Endothelial cell of umbilical vein (primary cell): Measurements from ENCODE around the gene NOTCH2NLA. TPM values are rescaled to one million over a fixed set of nuclear protein-coding genes. Genes with fewer than 3 reads are reported as not detected.
"Not testable (repeated sequence)": the region's sequence is repeated elsewhere in the genome, so short reads cannot be mapped to it uniquely, and the experiment has no call there.

Experiments
- Bru-seq: library from RNA; stranded (reverse); fragments of 400-500 nt; gene quantifications from one replicate; lab custom pipeline; 2021; lab: Mats Ljungman, UMichigan
- BruChase-seq, 2 experiments: library from RNA; stranded (reverse); fragments of 400-500 nt; gene quantifications; one replicate each; lab custom pipeline; 2021; lab: Mats Ljungman, UMichigan
- BruUV-seq: library from RNA; stranded (reverse); fragments of 400-500 nt; replicated peaks from 2 replicates; lab custom pipeline; 2021; lab: Mats Ljungman, UMichigan
- CTCF ChIA-PET: fragments of 300-600, 350-600 bp; sonication (Branson Sonifier 250); formaldehyde crosslinking; loops from one replicate; lab custom pipeline; 2021; ENCODE audit warnings: antibody characterized with exemption, inconsistent platforms; lab: Charles Lee
- POLR2A ChIA-PET: fragments of 300-600, 350-600 bp; sonication (Branson Sonifier 250); formaldehyde crosslinking; loops from one replicate; lab custom pipeline; 2021; ENCODE audit warnings: antibody characterized with exemption, inconsistent platforms; lab: Charles Lee
- DNase-seq: peaks from one replicate; pipeline ENCODE4 v3.0.0-alpha.2; 2011; ENCODE audit warnings: low read depth, low spot score
- FAIRE-seq: peaks from 2 replicates; lab custom pipeline; 2011; peaks lifted over from hg19 to GRCh38; lab: Jason Lieb, UNC
- H2AFZ ChIP-seq: 2 replicates; pipeline ENCODE4 v1.6.0; 2012; ENCODE audit warnings: low read depth, low read length, control low read depth, inconsistent platforms
- H3K27ac ChIP-seq: 2 replicates; pipeline ENCODE4 v1.5.1; 2011; ENCODE audit warnings: low read depth, mild to moderate bottlenecking, control low read depth, low read length, moderate library complexity; ENCODE audit not compliant: insufficient read depth
- H3K27me3 ChIP-seq, 2 experiments: 2 replicates each; pipeline versions ENCODE4 v1.6.0 to v1.6.1; 2011; ENCODE audit warnings: low read length in 2 of 2, mixed read lengths in 1 of 2; ENCODE audit not compliant: control insufficient read depth in 2 of 2, insufficient read depth in 2 of 2
- H3K36me3 ChIP-seq, 2 experiments: 2 replicates in 1 of 2; 3 replicates in 1 of 2; pipeline ENCODE4 v1.5.1; 2011; ENCODE audit warnings: low read length in 2 of 2, mild to moderate bottlenecking in 1 of 2, moderate library complexity in 1 of 2; ENCODE audit not compliant: control insufficient read depth in 2 of 2, insufficient read depth in 2 of 2; ENCODE audit errors: extremely low read depth in 1 of 2
- H3K4me1 ChIP-seq: 3 replicates; pipeline ENCODE4 v1.5.1; 2011; ENCODE audit warnings: mild to moderate bottlenecking, low read length; ENCODE audit not compliant: control insufficient read depth, insufficient read depth; ENCODE audit errors: extremely low read depth
- H3K4me2 ChIP-seq: 2 replicates; pipeline ENCODE4 v1.6.1; 2011; ENCODE audit warnings: low read length, control low read depth, mixed read lengths; ENCODE audit not compliant: insufficient read depth
- H3K4me3 ChIP-seq, 3 experiments: fragments of 200-600 bp in 1 of 3; sonication (generic), shearing (Covaris generic) in 1 of 3; replicated peaks in 1 of 3; 2 replicates each; pipeline ENCODE4 v1.5.1; 2011 to 2016; ENCODE audit warnings: control low read depth in 3 of 3, low read length in 3 of 3, mild to moderate bottlenecking in 2 of 3, inconsistent platforms in 1 of 3, low read depth in 1 of 3, moderate library complexity in 1 of 3; ENCODE audit not compliant: insufficient read depth in 1 of 3
- H3K79me2 ChIP-seq: 2 replicates; pipeline ENCODE4 v1.6.0; 2012; ENCODE audit warnings: low read length, inconsistent platforms; ENCODE audit not compliant: control insufficient read depth, insufficient read depth
- H3K9ac ChIP-seq: replicated peaks from 2 replicates; pipeline ENCODE3; 2011; ENCODE audit warnings: low read length, control low read depth; ENCODE audit not compliant: insufficient read depth; ENCODE audit errors: extremely low read depth
- H3K9me1 ChIP-seq: replicated peaks from 3 replicates; pipeline ENCODE4 v1.6.0; 2011; ENCODE audit warnings: mild to moderate bottlenecking, low read length; ENCODE audit not compliant: control insufficient read depth, insufficient read depth; ENCODE audit errors: extremely low read depth
- H3K9me3 ChIP-seq: replicated peaks from 2 replicates; pipeline ENCODE4 v1.5.1; 2012; ENCODE audit warnings: low read length, inconsistent platforms; ENCODE audit not compliant: control insufficient read depth, insufficient read depth
- H4K20me1 ChIP-seq: replicated peaks from 2 replicates; pipeline ENCODE3; 2011; ENCODE audit warnings: mild to moderate bottlenecking, low read length; ENCODE audit not compliant: control insufficient read depth, insufficient read depth; ENCODE audit errors: extremely low read depth
- dilution Hi-C: fragments of 300-500 bp; cut with MboI; formaldehyde crosslinking; loops from one replicate; pipeline ENCODE4 v1.15.0; 2019; ENCODE audit warnings: low sequenced_read_pairs; ENCODE audit not compliant: extremely low pct_ligation_motif_present
- intact Hi-C: fragments of 100-400 bp; cut with micrococcal nuclease; formaldehyde crosslinking; loops from one replicate; pipeline ENCODE4 v1.10.0; 2022
- long read RNA-seq: library from polyadenylated mRNA; stranded (forward); transcript quantifications from one replicate; pipeline ENCODE4 v2.0.0, GENCODE V29; 2021
- polyA minus RNA-seq, 3 experiments: library from RNA; depleted of rRNA, polyadenylated mRNA; stranded (reverse); fragments of >200 nt; gene quantifications; 1 replicate in 1 of 3; 2 replicates in 2 of 3; pipeline ENCODE4 v1.2.3, GENCODE V29; 2011
- polyA plus RNA-seq, 4 experiments: library from polyadenylated mRNA; depleted of rRNA in 3 of 4; stranded (reverse) in 3 of 4; unstranded in 1 of 4; fragments of >200 nt; gene quantifications; 2 replicates each; pipeline versions ENCODE4 v1.2.1 to v1.2.3, GENCODE V29; 2011 to 2012; ENCODE audit warnings: missing spikeins in 1 of 4
- total RNA-seq: library from RNA; stranded (reverse); gene quantifications from 2 replicates; pipeline ENCODE4 v1.2.3, GENCODE V29; 2021

The NOTCH2NLA gene
- total RNA-seq, result 18.0 and 22.0 TPM in 2 replicates
- polyA plus RNA-seq, result 7.4 and 7.9 TPM in 2 replicates
- polyA plus RNA-seq (2011; cell fraction: cytosol; rRNA removed), result 8.0 and 8.4 TPM in 2 replicates
- 14.5 and 14.9 TPM in 2 replicates for polyA plus RNA-seq (2011; cell fraction: nucleus; rRNA removed)
- polyA plus RNA-seq (2012), result 12.0 and 12.6 TPM in 2 replicates
- 40.6 and 51.4 TPM in 2 replicates for polyA minus RNA-seq
- 15.7 TPM for polyA minus RNA-seq (2011; cell fraction: cytosol; rRNA and poly(A)+ RNA removed)
- polyA minus RNA-seq (2011; cell fraction: nucleus; rRNA and poly(A)+ RNA removed), result 62.0 and 79.6 TPM in 2 replicates
- percentile 57 among the genes with signal in this experiment for Bru-seq, nascent RNA
- percentile 67 among the genes with signal in this experiment for BruChase-seq, experiment 1, labeled RNA remaining after a 6-hour chase
- BruChase-seq, experiment 2, labeled RNA remaining after a 2-hour chase, result percentile 79 among the genes with signal in this experiment
- long read RNA-seq, transcript NOTCH2NLA-201 (5 exons, 1,874 nt), result major isoform, 14 of 15 reads
- long read RNA-seq, partial matches to known transcripts, result 0 of 15 reads
- long read RNA-seq, other reads (novel, unspliced or antisense), result 1 of 15 reads

GRCh38 chr1:146228710-146229477 lies at the start of gene NOTCH2NLA:
Gene NOTCH2NLA, minus strand, starts transcription at chr1:146229021. Its CDS starts 39,684 bp downstream, at chr1:146189337.
- Histone ChIP-seq H2AFZ (peak within 1 kb of the TSS; percentile 41), H3K4me3 (peak within 1 kb of the TSS in 2 of 3 experiments; percentile 32 to 59)
- H3K9me1 ChIP-seq, DNase-seq, H3K79me2 ChIP-seq, H3K27ac ChIP-seq, POLR2A ChIA-PET, H3K9me3 ChIP-seq, BruUV-seq, H4K20me1 ChIP-seq, H3K4me2 ChIP-seq, H3K9ac ChIP-seq, H3K4me1 ChIP-seq, dilution Hi-C loops, intact Hi-C loops, H3K27me3 ChIP-seq, CTCF ChIA-PET, H3K36me3 ChIP-seq: not testable (repeated sequence)
- FAIRE-seq, result peak; percentile 87

GRCh38 chr1:146278346-146278745 lies 49.5 kb upstream of the NOTCH2NLA start:
- H3K9me1 ChIP-seq, H3K27me3 ChIP-seq, BruUV-seq, POLR2A ChIA-PET, H3K4me3 ChIP-seq, H2AFZ ChIP-seq, intact Hi-C loops, CTCF ChIA-PET, H3K36me3 ChIP-seq, H3K4me1 ChIP-seq, FAIRE-seq, H3K79me2 ChIP-seq, dilution Hi-C loops, H3K27ac ChIP-seq, H4K20me1 ChIP-seq, H3K9me3 ChIP-seq, H3K9ac ChIP-seq, DNase-seq, H3K4me2 ChIP-seq: not testable (repeated sequence)

- BruUV-seq, H3K4me3 ChIP-seq, H3K9ac ChIP-seq, H3K9me1 ChIP-seq, dilution Hi-C loops, H2AFZ ChIP-seq, H3K9me3 ChIP-seq, H3K4me2 ChIP-seq, H3K27me3 ChIP-seq, H3K36me3 ChIP-seq, DNase-seq, CTCF ChIA-PET, FAIRE-seq, H4K20me1 ChIP-seq, POLR2A ChIA-PET, H3K4me1 ChIP-seq, intact Hi-C loops, H3K79me2 ChIP-seq, H3K27ac ChIP-seq: not testable (repeated sequence)
These were observed 48.3 kb upstream of the NOTCH2NLA start for GRCh38 chr1:146277087-146277486.
